Coronary artery (tissue), 2 donors: ENCODE data around the gene ICA1.
"Not testable (repeated sequence)": the region's sequence is repeated elsewhere in the genome, so short reads cannot be mapped to it uniquely, and the experiment has no call there.

Experiments used
- DNase-seq: peaks from one replicate; pipeline ENCODE4 v3.0.0-alpha.2; 2017; ENCODE audit warnings: low spot score
- H3K27ac ChIP-seq, 2 donors: fragments of 200-600 bp; sonication (generic); one replicate each; pipeline ENCODE4 v1.5.1; 2016 to 2019
- H3K4me3 ChIP-seq: fragments of 200-600 bp; sonication (generic); 2 replicates; pipeline ENCODE4 v1.5.1; 2016; ENCODE audit warnings: mild to moderate bottlenecking, moderate library complexity
- TF ChIP-seq, protein P1 (sequence below): fragments of 200-600 bp; sonication (generic); IDR thresholded peaks from one replicate; pipeline ENCODE4 v1.5.1; 2019; ENCODE audit warnings: antibody characterized with exemption

The ICA1 gene

GRCh38 chr7:8261711-8262695 is at the start of gene ICA1:
Gene ICA1 (minus strand): TSS chr7:8262167. CDS start chr7:8235926, 26,241 bp downstream.
- DNase-seq = no peak
- Histone ChIP-seq H3K4me3 (peak within 1 kb of the TSS; percentile 75), H3K27ac (peak within 1 kb of the TSS; percentile 5 to 75)
- TF ChIP-seq, protein P1, sequence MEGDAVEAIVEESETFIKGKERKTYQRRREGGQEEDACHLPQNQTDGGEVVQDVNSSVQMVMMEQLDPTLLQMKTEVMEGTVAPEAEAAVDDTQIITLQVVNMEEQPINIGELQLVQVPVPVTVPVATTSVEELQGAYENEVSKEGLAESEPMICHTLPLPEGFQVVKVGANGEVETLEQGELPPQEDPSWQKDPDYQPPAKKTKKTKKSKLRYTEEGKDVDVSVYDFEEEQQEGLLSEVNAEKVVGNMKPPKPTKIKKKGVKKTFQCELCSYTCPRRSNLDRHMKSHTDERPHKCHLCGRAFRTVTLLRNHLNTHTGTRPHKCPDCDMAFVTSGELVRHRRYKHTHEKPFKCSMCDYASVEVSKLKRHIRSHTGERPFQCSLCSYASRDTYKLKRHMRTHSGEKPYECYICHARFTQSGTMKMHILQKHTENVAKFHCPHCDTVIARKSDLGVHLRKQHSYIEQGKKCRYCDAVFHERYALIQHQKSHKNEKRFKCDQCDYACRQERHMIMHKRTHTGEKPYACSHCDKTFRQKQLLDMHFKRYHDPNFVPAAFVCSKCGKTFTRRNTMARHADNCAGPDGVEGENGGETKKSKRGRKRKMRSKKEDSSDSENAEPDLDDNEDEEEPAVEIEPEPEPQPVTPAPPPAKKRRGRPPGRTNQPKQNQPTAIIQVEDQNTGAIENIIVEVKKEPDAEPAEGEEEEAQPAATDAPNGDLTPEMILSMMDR = no peak

DNA sequence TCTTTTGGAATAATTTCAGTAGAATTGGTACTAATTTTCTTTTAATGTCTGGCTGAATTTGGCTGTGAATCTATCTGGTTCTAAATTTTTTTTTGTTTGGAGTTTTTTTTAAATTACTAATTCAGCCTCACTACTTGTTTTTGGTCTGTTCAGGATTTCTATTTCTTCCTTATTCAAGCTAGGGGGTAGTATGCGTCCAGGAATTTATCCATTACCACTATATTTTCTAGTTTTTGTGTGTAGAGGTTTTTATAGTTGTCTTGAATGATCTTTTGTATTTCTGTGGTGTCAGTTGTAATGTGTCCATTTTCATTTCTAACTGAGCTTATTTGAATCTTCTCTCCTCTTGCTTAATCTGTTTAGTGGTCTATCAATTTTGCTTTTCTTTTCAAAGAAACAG is 48.9 kb upstream of the ICA1 start:
- Histone ChIP-seq H3K4me3 (no peak overlapping the region), H3K27ac (no peak overlapping the region)
- DNase-seq = no peak
- TF ChIP-seq, protein P1 = no peak

DNA sequence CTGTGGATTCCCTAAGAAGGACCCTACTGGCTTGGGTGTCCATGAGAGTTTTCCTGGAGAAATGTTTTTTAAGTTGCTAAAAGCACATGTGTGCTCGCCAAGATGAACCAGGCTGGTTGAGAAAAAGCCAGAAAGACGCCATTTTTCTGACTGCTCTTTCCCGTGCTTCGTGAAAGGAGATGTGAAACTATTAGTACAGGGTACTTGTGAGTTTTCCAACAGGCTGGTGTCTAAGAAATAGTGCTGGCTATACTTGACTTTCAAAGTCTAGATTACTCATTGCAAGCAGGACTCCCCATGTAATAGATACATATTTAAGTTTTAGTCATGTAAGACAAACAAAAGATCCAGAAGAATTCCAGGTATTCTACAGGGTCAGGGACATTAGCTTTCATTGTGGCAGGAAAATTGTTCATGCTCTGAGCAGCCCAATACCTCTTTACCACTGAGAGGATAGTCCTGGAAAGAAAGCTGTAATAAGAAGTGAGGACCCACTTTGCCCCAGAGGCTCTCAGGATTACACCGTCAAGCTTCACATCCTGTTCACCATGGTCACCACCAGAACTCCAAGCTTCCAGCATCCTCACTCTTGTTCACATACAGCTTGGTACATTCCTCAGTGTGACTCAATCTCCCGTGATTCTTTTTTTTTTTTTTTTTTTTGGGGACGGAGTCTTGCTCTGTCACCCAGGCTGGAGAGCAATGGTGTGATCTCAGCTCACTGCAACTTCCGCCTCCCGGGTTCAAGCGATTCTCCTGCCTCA is 43.8 kb upstream of the ICA1 start:
- Histone ChIP-seq H3K4me3 (no peak overlapping the region), H3K27ac (no peak overlapping the region)
- TF ChIP-seq, protein P1 = no peak
- DNase-seq = no peak

- no peak overlapping the region for H3K4me3 ChIP-seq
- no peak overlapping the region for H3K27ac ChIP-seq
- TF ChIP-seq, protein P1 = no peak
- DNase-seq = no peak
Measured at GRCh38 chr7:8305104-8305503, 43.1 kb upstream of the ICA1 start.

DNA sequence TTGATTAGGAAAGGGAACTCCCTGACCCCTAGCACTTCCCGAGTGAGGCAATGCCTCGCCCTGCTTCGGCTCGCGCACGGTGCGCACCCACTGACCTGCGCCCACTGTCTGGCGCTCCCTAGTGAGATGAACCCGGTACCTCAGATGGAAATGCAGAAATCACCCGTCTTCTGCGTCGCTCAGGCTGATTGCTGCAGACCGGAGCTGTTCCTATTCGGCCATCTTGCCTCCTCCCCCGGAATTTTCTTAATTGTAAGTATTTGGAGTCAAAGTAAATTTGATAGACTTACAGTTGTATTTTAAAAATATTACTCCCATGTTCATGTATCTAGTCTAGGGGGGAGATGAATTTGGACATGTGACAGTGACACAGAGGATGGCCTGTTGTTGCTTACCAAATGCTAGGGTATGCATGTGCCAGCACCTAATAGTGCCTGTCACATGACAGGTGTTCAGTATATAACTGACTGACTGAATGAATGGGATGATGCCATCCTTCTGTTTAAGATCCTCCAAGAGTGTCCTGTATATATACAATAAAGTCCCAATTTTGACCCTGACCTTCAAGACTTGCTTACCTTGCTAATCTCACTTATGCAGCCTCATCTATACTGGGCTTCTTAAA is 42.0 kb upstream of the ICA1 start:
- DNase-seq = no peak
- TF ChIP-seq, protein P1 = no peak
- no peak overlapping the region for H3K27ac ChIP-seq
- no peak overlapping the region for H3K4me3 ChIP-seq

- not testable (repeated sequence) for H3K27ac ChIP-seq, DNase-seq, H3K4me3 ChIP-seq
Measured at GRCh38 chr7:8297023-8297422, 35.1 kb upstream of the ICA1 start.

GRCh38 chr7:8296362-8296659 is 34.3 kb upstream of the ICA1 start:
- Histone ChIP-seq H3K27ac (no peak overlapping the region), H3K4me3 (no peak overlapping the region)
- no peak for DNase-seq
- TF ChIP-seq, protein P1 = no peak
